Bronchial epithelial cell (primary cell): ENCODE measurements around the gene KANK2. TPM values are rescaled to one million over a fixed set of nuclear protein-coding genes. Genes with fewer than 3 reads are reported as not detected.

ENCODE experiments used
- DNase-seq: peaks from one replicate; pipeline ENCODE4 v3.0.0-alpha.2; 2010; ENCODE audit warnings: low read depth
- FAIRE-seq: peaks from 2 replicates; lab custom pipeline; 2011; peaks lifted over from hg19 to GRCh38; lab: Jason Lieb, UNC
- H3K27me3 ChIP-seq: 2 replicates; pipeline ENCODE4 v1.5.1; 2011; ENCODE audit warnings: low read length; ENCODE audit not compliant: control insufficient read depth, insufficient read depth
- H3K36me3 ChIP-seq: 2 replicates; pipeline ENCODE4 v1.5.1; 2011; ENCODE audit warnings: low read length; ENCODE audit not compliant: control insufficient read depth, insufficient read depth
- H3K4me3 ChIP-seq: 2 replicates; pipeline ENCODE4 v1.5.1; 2011; ENCODE audit warnings: mild to moderate bottlenecking, low read depth, low read length, control low read depth
- total RNA-seq: library from RNA; depleted of rRNA; stranded (reverse); fragments of >200 nt; gene quantifications from 2 replicates; pipeline ENCODE4 v1.2.1, GENCODE V29; 2014
- TF ChIP-seq, protein P1 (sequence below): IDR thresholded peaks from 2 replicates; pipeline ENCODE4 v1.5.1; 2011; ENCODE audit warnings: mild to moderate bottlenecking, moderate library complexity, low read length, control low read depth, inconsistent platforms; ENCODE audit not compliant: insufficient read depth, severe bottlenecking

The KANK2 gene
- total RNA-seq, 1 donor from 2014 or later, result 10.8 TPM

GRCh38 chr19:11116507-11116906, 80.8 kb downstream of the KANK2 start:
- FAIRE-seq, result no peak
- DNase-seq, result no peak
- H3K4me3 ChIP-seq, result no peak overlapping the region
- H3K27me3 ChIP-seq, result no peaks in the 10 kb centered on the region
- TF ChIP-seq, protein P1, sequence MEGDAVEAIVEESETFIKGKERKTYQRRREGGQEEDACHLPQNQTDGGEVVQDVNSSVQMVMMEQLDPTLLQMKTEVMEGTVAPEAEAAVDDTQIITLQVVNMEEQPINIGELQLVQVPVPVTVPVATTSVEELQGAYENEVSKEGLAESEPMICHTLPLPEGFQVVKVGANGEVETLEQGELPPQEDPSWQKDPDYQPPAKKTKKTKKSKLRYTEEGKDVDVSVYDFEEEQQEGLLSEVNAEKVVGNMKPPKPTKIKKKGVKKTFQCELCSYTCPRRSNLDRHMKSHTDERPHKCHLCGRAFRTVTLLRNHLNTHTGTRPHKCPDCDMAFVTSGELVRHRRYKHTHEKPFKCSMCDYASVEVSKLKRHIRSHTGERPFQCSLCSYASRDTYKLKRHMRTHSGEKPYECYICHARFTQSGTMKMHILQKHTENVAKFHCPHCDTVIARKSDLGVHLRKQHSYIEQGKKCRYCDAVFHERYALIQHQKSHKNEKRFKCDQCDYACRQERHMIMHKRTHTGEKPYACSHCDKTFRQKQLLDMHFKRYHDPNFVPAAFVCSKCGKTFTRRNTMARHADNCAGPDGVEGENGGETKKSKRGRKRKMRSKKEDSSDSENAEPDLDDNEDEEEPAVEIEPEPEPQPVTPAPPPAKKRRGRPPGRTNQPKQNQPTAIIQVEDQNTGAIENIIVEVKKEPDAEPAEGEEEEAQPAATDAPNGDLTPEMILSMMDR, result no peak
- H3K36me3 ChIP-seq, result peaks cover 54% of the 10 kb centered on the region

- DNase-seq (no peak), FAIRE-seq (no peak)
- Histone ChIP-seq H3K4me3 (no peak overlapping the region), H3K36me3 (peaks cover 57% of the 10 kb centered on the region), H3K27me3 (no peaks in the 10 kb centered on the region)
- TF ChIP-seq, protein P1, result no peak
These were observed 81.4 kb downstream of the KANK2 start for GRCh38 chr19:11115895-11116446.

DNA sequence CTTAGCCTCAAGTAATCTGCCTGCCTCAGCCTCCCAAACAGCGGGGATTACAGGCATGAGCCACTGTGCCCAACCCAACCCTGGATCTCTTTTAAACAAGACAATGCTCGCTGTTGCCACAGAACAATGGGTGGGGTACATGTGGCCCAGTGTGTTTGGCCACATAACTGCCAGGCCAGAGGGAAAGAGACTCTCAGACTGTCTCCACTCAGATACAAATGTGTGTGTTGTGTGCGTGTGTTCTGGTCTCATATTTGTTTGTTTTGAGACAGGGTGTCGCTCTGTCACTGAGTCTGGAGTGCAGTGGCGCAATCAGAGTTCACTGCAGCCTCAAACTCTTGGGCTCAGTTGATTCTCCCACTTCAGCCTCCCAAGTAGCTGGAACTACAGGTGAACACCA, 82.3 kb downstream of the KANK2 start:
- DNase-seq (no peak), FAIRE-seq (no peak)
- TF ChIP-seq, protein P1, result no peak
- Histone ChIP-seq H3K4me3 (no peak overlapping the region), H3K36me3 (peaks cover 57% of the 10 kb centered on the region), H3K27me3 (no peaks in the 10 kb centered on the region)

Other genes with a start within 250 kb of the KANK2 start
- 49.2 and 68.6 TPM in 2 replicates for gene SMARCA4, start 236.5 kb downstream of the KANK2 start, total RNA-seq
- gene LDLR, start 108.1 kb downstream of the KANK2 start, total RNA-seq, result 72.7 and 109 TPM in 2 replicates
- gene SPC24, start 41.8 kb downstream of the KANK2 start, total RNA-seq, result 1.6 and 1.7 TPM in 2 replicates
- not detected in 2 replicates for gene ANGPTL8, start 42.1 kb upstream of the KANK2 start, total RNA-seq
- 10.5 and 21.4 TPM in 2 replicates for gene DOCK6, start 65.0 kb upstream of the KANK2 start, total RNA-seq
- gene TSPAN16, start 98.6 kb upstream of the KANK2 start, total RNA-seq, result not detected in 2 replicates
- gene RAB3D, start 142.1 kb upstream of the KANK2 start, total RNA-seq, result 37.4 and 88.3 TPM in 2 replicates
- gene TMEM205, start 148.7 kb upstream of the KANK2 start, total RNA-seq, result 70.6 and 116 TPM in 2 replicates
- 7.9 and 11.1 TPM in 2 replicates for gene CCDC159, start 149.0 kb upstream of the KANK2 start, total RNA-seq
- 1.8 and 6.0 TPM in 2 replicates for gene PLPPR2, start 157.9 kb upstream of the KANK2 start, total RNA-seq
- 0.53 and 0.90 TPM in 2 replicates for gene SWSAP1, start 177.1 kb upstream of the KANK2 start, total RNA-seq
- gene EPOR, start 186.8 kb upstream of the KANK2 start, total RNA-seq, result 0.26 and 1.0 TPM in 2 replicates
- gene RGL3, start 221.8 kb upstream of the KANK2 start, total RNA-seq, result 0.26 TPM in 2 replicates
- not detected in 2 replicates for gene ODAD3, start 237.6 kb upstream of the KANK2 start, total RNA-seq
- gene PRKCSH, start 238.1 kb upstream of the KANK2 start, total RNA-seq, result 67.9 and 75.8 TPM in 2 replicates